IPS-11a (cell line): ENCODE data around the gene ZNF814.
"Not testable (repeated sequence)": the region's sequence is repeated elsewhere in the genome, so short reads cannot be mapped to it uniquely, and the experiment has no call there.

ENCODE experiments used
- H3K4me3 ChIP-seq: one replicate; pipeline ENCODE4 v1.5.1; 2013; ENCODE audit warnings: low read depth, low read length, control low read depth

The ZNF814 gene

GRCh38 chr19:57817976-57818375, 70.9 kb downstream of the ZNF814 start:
- no peak overlapping the region for H3K4me3 ChIP-seq

DNA sequence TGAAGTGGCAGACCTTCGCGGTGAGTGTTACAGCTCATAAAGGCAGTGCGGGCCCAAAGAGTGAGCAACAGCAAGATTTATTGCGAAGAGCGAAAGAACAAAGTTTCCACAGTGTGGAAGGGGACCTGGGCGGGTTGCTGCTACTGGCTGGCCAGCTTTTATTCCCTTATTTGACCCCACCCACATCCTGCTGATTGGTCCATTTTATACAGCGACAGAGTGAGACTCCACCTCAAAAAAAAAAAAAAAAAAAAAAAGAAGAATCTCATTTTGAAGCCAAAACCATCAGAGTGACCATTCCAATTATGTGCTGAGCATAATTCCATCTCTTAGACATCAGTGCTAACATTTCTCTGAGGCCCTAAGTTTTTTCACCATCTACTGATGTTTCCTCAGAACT, 72.2 kb downstream of the ZNF814 start:
- H3K4me3 ChIP-seq: no peak overlapping the region

DNA sequence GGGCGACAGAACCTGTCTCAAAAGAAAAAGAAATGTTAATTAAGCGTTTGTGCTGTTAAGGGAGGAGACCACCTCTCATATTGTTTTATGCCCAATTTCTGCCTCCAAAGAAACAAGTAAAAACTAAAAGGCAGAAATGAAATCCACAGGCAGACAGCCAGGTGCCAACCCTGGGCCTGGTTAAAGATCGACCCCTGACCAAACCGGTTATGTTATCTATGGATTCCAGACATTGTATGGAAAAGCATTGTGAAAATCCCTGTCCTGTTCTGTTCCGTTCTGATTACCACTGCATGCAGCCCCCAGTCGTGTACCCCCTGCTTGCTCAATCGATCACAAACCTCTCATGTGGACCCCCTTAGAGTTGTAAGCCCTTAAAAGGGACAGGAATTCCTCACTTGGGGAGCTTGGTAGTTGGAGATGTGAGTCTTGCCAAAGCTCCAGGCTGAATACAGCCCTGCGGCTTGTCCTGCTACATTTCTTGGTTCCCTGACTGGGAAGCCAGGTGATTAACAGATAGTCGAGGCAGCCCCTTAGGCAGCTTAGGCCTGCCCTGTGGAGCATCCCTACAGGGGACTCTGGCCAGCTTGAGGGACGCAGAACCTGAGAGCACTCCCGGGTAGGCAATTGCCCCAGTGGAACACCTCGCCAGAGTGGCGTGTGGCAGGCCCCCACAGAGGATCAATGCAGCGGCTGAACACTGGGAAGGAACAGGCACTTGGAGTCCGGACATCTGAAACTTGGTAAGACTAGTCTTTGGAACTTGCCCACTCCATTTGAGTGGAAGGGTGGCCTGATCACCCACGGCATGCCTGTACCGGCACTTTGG, 73.4 kb downstream of the ZNF814 start:
- H3K4me3 ChIP-seq: no peak overlapping the region

DNA sequence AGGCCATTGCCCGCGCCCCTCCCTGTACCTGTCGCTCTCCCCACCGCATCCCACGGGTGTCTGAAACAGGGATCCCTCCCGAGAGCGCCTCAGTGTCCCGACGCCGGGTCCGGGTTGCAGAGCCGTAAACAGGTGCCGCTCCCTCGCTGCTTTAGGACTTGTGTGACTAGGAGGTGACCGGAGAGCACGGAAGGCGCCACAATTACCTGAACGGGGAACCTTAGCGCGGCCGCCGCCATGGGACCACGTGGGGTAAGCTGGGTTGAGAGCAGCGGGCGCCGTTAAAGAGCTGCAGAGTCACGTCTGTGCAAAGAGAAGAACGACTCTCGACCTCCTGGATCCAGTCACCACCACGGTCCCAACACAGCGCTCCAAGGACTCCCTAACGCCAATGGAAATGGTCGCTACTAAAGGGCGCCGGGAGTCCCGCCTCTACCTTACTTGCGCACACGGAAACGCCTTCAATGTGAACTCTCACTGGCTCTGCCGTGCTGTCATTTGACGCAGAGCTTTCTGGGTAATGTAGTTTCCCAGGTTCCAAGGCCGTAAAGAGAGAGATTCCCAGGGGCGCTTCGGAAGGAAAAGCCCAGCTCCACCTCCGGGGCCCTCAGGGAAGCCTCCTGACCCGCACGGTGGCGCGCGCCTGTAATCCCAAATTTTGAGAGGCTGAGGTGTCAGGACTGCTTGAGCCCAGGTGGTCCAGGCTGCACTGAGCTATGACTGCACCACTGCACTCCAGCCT, 74.2 kb downstream of the ZNF814 start, which contains the start of gene ZNF552:
Gene ZNF552 (minus strand): TSS at position 409 of the 742 bp plus-strand sequence. CDS start 170 bp downstream, at position 239.
- H3K4me3 ChIP-seq: peak within 1 kb of the TSS; percentile 91

- H3K4me3 ChIP-seq: peak overlapping the region; percentile 91
Measured at GRCh38 chr19:57813919-57814504, 74.8 kb downstream of the ZNF814 start.

GRCh38 chr19:57812975-57813820, 75.6 kb downstream of the ZNF814 start:
- not testable (repeated sequence) for H3K4me3 ChIP-seq

GRCh38 chr19:57812226-57812625, 76.6 kb downstream of the ZNF814 start:
- H3K4me3 ChIP-seq: no peak overlapping the region

DNA sequence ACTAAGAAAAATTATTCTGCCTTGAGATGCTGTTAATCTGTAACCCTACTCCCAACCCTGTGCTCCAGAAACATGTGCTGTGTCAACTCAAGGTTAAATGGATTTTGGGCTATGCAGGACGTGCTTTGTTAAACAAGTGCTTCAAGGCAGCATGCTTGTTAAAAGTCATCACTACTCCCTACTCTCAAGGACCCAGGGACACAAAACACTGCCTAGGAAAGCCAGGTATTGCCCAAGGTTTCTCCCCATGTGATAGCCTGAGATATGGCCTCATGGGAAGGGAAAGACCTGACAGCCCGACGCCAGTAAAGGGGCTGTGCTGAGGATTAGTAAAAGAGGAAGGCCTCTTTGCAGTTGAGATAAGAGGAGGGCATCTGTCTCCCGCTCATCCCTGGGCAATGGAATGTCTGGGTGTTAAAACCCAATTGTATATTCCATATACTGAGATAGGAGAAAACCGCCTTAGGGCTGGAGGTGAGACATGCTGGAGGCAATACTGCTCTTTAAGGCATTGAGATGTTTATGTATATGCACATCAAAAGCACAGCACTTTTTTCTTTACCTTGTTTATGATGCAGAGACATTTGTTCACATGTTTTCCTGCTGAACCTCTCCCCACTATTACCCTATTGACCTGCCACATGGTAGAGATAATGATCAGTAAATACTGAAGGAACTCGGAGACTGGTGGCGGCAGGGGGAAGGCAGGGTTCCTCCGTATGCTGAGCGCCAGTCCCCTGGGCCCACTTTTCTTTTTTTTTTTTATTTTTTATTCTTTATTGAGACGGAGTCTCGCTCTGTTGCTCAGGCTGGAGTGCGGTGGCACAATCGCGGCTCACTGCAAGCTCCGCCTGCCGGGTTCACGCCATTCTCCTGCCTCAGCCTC, 78.2 kb downstream of the ZNF814 start:
- not testable (repeated sequence) for H3K4me3 ChIP-seq

DNA sequence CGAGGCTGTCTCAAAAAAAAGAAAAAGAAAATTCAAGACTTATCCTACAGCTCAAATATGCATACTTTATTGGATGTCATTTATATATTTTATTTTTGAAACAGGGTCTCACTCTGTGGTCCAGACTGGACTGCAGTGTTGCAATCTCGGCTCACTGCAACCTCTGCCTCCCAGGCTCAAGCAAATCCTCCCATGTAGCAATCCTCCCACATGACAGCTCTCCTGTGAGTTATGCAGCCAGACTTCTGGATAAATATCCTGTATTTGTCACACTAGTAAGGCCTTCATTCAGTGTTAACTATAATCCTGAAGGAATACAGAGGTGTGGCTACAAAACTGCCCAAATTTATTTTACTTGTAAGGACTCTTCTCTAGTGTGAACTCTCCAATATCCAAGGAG, 81.3 kb downstream of the ZNF814 start:
- H3K4me3 ChIP-seq: no peak overlapping the region

GRCh38 chr19:57803594-57804325, 85.1 kb downstream of the ZNF814 start:
- H3K4me3 ChIP-seq: peak overlapping the region; percentile 65

DNA sequence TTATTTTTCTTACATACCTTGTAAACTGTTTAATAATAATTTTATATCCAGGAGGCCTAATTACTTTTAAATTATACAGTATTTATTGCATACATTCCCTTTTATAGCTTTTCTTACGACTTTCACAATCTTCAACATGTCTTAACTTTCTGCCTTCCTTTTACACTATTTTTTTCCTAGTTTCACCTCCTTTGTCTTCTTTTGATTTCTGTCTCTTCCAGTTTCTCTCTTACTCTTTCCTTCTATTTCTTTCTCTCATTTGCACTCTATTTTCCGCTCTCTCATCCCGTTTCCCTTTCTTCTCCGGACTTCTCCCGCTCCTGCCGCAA, 85.6 kb downstream of the ZNF814 start:
- peak overlapping the region; percentile 65 for H3K4me3 ChIP-seq

- no peak overlapping the region for H3K4me3 ChIP-seq
Measured at GRCh38 chr19:57802269-57802668, 86.6 kb downstream of the ZNF814 start.

DNA sequence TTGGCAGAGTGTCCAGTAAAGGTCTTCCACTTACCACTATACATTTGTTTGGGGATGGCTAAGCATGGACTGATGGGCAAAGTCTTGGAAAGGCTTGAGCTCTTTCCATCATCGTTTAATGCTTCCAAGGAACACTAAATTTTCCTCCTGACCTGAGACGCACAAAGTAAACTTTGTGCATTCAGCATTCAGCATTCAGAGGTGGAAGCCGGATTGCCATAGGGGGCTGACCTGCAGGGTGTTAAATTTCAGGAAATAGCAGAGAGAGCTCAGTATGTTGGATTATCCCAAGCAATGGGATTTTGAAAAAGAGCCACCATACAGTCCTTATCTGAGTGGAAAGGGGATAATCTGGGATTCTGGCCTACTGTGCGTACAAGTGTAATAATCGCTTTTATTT, 88.1 kb downstream of the ZNF814 start:
- no peak overlapping the region for H3K4me3 ChIP-seq
